ENCODE measurements around the gene MOGAT3. TPM values are rescaled to one million over a fixed set of nuclear protein-coding genes. Genes with fewer than 3 reads are reported as not detected.

Gene MOGAT3
- total and polyA plus RNA-seq, 2 of the 4 experiments (the other 2 are of a cell fraction), result not detected

DNA sequence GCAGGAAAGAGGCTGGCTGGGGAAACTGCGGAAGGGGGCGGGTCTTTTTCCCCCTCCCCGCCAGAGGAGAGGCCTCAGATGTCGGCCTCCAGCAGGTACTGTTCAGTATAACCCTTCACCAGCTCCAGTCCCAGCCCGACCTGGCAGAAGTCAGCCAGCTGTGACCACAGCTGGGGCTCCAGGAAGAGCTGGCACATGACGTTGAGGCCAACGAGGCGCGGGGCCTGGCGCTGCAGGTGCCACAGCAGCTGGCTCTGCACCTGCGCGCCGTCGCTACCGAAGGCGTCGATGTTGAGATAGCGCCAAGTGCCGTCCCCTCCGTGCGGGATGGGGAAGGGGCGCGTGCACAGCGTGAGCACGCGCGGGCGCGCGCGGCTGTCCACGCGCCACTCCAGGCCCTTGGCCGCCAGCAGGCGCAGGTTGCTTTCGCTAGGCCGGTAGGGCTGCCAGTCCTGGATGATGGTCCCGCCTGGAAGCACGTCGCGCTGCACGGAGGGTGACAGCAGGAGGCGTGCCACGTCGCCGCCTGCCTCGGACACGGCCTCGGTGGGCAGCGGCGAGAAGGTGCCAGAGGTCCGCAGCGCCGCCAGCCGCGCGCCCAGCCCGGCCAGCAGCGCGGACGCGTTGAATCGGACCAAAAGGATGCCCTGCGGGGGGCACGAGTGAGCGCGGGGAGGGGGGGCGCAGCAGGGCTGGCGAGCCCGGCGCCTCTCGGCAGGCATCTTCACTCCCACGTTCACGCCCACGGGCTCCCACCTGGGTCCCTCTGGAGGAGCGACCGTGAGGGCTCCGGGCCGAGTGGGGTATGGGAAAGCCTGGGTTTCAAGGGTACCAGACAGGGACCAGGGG, 28.6 kb downstream of the MOGAT3 start:
- peak overlapping the region; percentile 51; the same call in 1 of the 2 replicates for H3K4me2 ChIP-seq (ENCODE audit: low read depth, low read length)
- no peak overlapping the region for H2BK5ac ChIP-seq (ENCODE audit: low read depth, low read length, poor library complexity, severe bottlenecking)
- ATAC-seq (ENCODE audit: low read depth) (no peak), DNase-seq (no peak)
- H3K4ac ChIP-seq (ENCODE audit: low read depth, low read length), result no peak overlapping the region
- no peak overlapping the region; the same call in 1 of the 2 replicates for H2AK5ac ChIP-seq (ENCODE audit: low read depth, low read length)
- H2BK120ac ChIP-seq (ENCODE audit: low read depth, low read length), result no peak overlapping the region
- no peak overlapping the region for H3K4me3 ChIP-seq (ENCODE audit: insufficient read depth, low read depth, low read length)
- peaks cover 80% of the 10 kb centered on the region for H3K27me3 ChIP-seq (ENCODE audit: control insufficient read depth, insufficient read depth, low read length)
- no TSS peak for BruUV-seq (replicated peaks)
- H2BK15ac ChIP-seq (ENCODE audit: low read depth, low read length), result no peak overlapping the region
- ChIA-PET POLR2A (ENCODE audit: unreplicated experiment) (no interaction called here), CTCF (interaction anchor here (0.6 to 0.7 kb wide), 2 partner anchors 20 to 120 kb away, joined by 3 read pairs; no protein-coding TSS in a partner anchor)
- peaks cover 14% of the 10 kb centered on the region for H3K9me1 ChIP-seq (ENCODE audit: insufficient read depth, low read length)
- H3K36me3 ChIP-seq (ENCODE audit: control insufficient read depth, insufficient read depth, low read length), result no peaks in the 10 kb centered on the region
- in situ Hi-C loops (cut with MboI; ENCODE audit: low sequenced_read_pairs) (no loop called here), intact Hi-C loops (cut with micrococcal nuclease) (no loop called here), dilution Hi-C loops (cut with HindIII; ENCODE audit: low sequenced_read_pairs, unreplicated experiment) (no loop called here)
- H3K9me3 ChIP-seq (ENCODE audit: control insufficient read depth, insufficient read depth, low read length), result peaks cover 2% of the 10 kb centered on the region; the same call in 1 of the 2 replicates
- peak overlapping the region; percentile 72 for H2AFZ ChIP-seq (replicated peaks; ENCODE audit: low read length, poor library complexity)
- H4K91ac ChIP-seq (ENCODE audit: insufficient read depth, low read depth, low read length), result no peak overlapping the region
- H3K27ac ChIP-seq (ENCODE audit: insufficient read depth, low read length), result no peak overlapping the region
- H3K4me1 ChIP-seq (ENCODE audit: control insufficient read depth, insufficient read depth, low read length), result peaks cover 14% of the 10 kb centered on the region
- no peak overlapping the region for H3K56ac ChIP-seq (ENCODE audit: extremely low read depth, insufficient read depth, low read length)
- peak overlapping the region; percentile 55 for H2AK9ac ChIP-seq (replicated peaks; ENCODE audit: low read depth, low read length, poor library complexity)
- no peak overlapping the region for H3K14ac ChIP-seq (replicated peaks; ENCODE audit: low read depth, low read length)
- no peak overlapping the region; the same call in 1 of the 2 replicates for H3K23ac ChIP-seq (ENCODE audit: low read depth, low read length)
- no peak for TF ChIP-seq POLR2A (IDR thresholded peaks at IDR 0.05; ENCODE audit: low read depth, low read length)
- TF ChIP-seq CHD1 (IDR thresholded peaks at IDR 0.05; ENCODE audit: low read depth, low read length), result no peak
- no peak for TF ChIP-seq MAZ (IDR thresholded peaks at IDR 0.05; ENCODE audit: borderline replicate concordance, low read depth, low read length)
- no peak overlapping the region for H4K5ac ChIP-seq (ENCODE audit: low read depth, low read length)
- no peak overlapping the region for H3K18ac ChIP-seq (ENCODE audit: low read depth, low read length)
- H2BK20ac ChIP-seq (ENCODE audit: low read depth, low read length), result no peak overlapping the region
- H3K9ac ChIP-seq (ENCODE audit: low read depth, low read length), result no peak overlapping the region
- 1% methylated on average over 39 of the region's 79 CpGs; no CpG with 5 or more reads in 1 of the 2 experiments for WGBS, 2 experiments (ENCODE audit: extremely low coverage in 2 of 2, insufficient read length in 1 of 2)
- H4K8ac ChIP-seq (ENCODE audit: low read depth in 2 of 2, low read length in 2 of 2), result no peak overlapping the region
- no peaks in the 10 kb centered on the region; the same call in 1 of the 2 replicates for H4K20me1 ChIP-seq (ENCODE audit: insufficient read depth, low read length)
- H3K79me1 ChIP-seq (ENCODE audit: low read depth in 1 of 2, low read length in 2 of 2), result peaks cover 0 to 3% of the 10 kb centered on the region in 2 experiments; a peak in 1 of 4 replicates

All from IMR-90 (cell line).